Stimulated activated CD8-positive, alpha-beta memory T cell treated with anti-CD3 and anti-CD28 coated beads, Interleukin-4, amount 100 ng/mL, for 24 hours (primary cell): ENCODE results near the gene BMPER.

Source experiments
- DNase-seq: peaks from one replicate; pipeline ENCODE4 v3.0.0-alpha.2; 2020; ENCODE audit warnings: low read depth

BMPER gene

DNA sequence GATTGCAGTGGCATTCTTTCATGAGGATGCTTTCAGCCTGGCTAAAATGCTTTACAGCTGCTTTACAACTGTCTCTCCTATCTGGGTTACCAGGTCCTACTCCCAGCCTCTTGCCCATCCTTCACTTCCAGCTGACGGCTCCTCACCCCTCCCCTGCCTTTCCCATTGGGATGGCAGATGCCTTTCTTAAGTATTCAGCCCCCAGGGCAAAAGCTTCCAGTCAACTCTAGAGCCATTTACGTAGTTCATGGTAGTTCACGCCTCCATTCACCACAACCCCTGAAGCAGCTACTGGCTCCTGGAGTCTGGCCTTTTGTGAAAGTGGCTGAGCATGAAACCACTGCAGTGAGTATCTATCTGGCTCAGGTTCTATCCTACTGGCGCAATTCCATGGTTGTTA, 17.2 kb upstream of the BMPER start:
- no peak for DNase-seq

DNA sequence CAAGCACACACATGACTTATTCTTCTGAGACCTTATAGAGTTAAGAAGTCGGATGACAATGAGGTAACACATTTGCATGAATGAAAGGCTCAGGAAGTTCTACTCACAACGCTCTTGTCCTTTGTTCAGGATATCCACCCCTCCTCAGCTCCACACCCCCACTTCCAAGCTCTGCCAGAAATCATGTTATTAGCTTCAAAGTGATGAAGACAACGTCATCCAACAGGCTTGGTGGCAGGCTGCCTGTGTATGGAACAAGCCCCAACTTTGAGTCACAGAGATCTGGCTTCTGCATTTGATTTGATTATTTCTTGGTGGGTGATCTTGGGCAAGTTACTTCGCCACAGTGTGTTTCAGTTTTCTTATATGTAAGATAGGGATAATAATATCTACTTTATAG, 12.4 kb upstream of the BMPER start:
- DNase-seq, result no peak

DNA sequence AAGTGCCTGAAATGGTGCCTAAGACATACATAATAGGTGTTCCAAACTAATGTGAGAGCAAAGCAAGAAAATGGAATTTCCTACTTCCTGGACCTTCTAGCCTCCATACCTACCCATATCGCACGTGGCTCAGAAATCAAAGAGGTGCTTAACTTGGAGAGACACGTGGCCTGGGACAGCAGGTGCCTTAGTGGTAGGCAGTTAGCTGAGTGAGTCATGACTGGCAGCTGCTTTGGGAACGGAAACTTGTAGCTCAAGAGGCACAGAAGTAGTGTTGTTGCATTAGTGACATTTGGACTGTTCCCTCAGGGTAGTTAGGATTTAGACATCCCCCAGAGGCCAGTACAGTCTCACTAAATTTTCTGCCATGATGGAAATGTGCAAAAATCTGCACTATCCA, 12.0 kb upstream of the BMPER start:
- no peak for DNase-seq

DNA sequence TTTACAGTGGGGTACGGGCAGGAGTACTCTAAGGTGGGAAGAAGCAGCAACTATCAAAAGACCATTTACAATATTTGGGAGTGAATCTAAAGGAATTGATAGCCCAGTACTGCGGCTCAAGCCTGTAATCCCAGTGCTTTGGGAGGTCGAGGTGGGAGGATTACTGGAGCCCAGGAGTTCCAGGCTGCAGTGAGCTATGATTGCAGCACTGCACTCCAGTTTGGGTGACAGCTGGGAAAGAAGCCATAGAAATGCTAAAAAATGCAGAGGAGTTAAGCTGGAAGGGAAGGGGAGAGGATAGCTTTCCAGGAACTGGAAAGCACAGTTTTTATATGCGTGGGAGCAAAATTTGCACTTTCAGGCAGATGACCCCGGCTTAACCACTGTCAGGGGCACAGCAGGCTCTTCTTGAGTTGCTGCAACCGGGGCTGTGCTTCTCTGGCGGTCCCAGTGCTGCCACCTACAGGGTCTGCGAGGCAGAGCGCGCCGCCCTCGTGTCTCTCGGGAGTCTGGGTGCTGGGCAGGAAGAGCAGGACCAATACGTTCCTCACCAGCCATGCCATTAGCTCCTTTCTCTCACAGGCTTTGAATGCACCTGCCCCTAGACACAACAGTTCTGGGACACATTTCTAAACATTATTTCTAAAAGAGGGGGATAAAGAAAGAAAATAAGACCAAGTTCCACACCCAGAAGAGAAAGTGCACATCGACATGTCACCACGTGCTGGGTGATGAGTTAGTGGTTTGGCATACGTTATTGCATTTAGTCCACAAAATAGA, 10.1 kb upstream of the BMPER start:
- DNase-seq, result peak; percentile 64

DNA sequence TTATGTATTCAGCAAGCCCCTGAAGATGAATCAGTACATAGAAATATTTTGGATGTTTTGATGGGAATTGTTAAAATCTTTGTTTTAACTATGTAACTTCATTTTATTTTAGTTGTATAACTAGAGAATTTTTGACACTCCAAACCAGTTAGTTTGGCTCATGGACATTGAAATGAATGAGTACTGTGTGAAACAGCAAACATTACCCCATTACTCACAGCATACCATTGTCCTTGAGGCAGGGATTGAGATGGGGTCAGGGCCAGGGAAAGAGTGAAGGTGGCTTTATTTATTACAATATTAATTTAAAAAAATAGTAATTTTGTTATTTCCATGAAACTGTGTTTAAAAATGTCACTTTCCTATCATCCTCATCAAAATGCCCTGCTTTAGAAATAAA, 4.8 kb upstream of the BMPER start:
- no peak for DNase-seq

DNA sequence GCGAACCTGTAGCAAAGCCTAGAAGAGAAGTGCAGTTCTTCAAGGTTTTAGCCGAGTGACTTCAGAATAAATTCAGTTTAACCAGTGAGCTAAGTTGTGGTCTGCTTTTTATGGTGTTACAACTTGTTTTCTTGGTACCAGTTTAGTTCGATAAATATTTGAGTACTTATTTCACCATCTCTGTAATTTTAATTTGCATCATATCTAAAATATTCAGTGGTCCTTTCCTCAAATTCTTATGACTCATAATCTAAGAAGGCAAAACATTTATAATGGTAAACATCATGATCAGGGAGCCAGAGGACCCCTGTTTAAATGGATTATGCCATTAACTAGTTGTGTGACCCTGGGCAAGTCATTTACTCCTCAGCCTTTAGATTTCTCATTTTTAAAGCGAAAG, 4.1 kb upstream of the BMPER start:
- DNase-seq, result no peak

DNA sequence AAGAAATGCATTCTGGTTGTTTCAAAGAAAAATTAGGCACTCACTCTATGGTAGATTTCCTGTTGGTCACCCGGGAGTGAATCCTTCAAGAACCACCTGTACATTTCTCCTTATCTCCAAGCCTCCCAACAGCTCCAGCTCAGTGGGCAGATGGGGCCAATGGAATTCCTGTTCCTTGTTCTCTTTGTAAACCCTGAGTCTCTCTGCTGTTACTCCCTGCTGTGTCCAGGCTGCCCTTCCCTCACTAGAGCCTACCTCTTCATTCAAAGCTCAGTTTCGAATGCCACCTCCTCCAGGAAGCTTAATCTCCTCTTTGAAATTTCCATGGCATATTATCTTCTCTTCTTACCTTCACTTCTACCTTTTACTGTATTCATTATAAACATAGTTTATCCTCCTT, 3.5 kb upstream of the BMPER start:
- DNase-seq, result no peak

DNA sequence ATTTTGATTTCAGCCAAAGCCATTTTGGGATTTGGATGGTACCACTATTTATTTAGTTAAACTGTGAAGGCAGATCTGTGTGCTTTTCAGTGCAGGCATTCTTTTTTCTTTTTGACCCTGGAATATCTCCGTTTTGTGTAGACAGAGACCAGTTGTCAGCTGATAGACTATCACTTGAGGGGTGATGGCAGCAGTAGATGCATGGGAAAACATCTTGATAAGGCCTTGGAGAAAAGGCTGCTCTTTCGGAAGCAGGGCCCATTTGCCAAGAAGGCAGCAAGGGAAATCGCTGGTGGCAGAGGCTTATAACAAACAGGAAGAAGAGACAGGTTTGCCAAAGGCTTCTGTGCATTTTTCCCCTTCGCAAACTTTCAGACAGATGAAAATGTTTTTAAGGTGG, 2.6 kb upstream of the BMPER start:
- no peak for DNase-seq

DNA sequence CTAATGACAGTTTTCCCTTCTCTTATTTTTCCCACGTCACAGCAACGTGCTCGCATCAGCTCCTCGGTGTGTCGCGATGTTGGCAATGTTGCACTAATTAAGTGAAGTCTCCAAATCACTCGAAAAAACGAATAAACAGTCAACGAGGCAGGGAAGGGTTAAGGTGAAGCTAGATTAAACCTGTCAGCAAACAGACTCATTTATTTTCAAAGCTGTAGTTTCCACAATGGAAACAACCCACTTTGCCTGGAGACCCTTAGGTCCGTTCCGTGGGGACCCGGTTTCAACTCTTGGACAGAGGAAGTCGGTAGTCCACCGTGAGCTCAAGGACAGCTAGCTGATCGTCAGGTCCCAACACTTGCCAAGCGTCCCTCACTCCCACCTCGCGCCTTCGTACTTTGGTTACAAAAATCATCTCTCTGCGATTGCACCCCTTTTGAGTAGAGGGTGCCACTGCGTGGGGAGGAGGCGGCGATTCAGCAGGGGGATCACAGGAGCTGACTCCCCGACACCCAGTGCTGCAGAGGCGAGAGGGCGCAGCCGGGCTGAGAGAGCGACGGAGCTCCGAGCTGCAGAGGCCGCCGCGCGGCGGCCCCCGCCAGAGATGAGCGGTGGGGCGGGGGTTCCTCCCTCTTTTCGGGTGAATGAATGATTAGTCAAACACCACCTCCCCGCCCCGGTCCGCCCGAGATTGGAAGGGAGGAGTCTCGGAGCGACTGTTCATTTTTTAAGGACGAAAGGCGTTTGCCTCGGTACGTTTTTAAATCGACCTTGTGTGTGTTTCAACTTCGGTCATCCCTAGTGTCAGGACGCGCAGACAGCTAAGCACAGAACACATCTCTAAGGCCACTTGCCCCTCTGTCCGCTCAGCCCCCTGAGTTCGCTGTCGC, 1.3 kb upstream of the BMPER start:
- DNase-seq, result no peak

DNA sequence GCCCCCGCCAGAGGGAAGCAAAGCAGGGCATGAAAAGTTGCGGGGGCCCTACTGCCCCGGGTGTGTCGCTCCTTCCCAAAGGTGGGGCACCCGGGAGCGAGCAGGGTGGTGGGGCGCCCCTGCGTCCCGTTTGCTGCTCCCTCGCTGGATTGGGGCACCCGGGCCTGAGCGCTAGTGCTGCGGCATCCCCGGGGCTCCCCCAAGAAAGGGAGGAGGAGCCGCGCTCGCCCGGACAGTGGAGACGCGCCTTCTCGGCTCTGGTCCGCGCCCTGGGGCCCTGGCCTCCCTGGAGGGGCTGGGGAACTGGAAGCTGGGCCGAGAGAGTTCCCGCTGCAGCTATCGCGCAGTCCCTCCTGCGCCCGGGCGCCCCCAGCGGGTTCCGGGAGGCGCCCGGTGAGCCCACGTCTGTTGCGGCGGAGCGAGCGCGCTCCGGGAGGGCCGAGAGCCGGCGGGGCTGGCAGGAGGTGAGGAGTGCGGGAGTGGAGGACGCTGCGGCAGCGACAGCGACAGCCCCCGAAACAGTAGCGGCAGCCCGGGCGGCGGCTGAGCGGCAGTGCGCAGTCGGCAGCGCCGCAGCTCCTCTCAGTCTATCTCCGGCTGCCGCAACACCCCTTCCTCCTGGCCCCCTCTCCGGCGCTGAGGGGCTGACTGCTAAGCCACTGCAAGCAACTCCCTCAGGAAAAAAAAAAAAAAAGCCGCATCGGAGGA, 504 bp upstream of the BMPER start:
- no peak for DNase-seq

DNA sequence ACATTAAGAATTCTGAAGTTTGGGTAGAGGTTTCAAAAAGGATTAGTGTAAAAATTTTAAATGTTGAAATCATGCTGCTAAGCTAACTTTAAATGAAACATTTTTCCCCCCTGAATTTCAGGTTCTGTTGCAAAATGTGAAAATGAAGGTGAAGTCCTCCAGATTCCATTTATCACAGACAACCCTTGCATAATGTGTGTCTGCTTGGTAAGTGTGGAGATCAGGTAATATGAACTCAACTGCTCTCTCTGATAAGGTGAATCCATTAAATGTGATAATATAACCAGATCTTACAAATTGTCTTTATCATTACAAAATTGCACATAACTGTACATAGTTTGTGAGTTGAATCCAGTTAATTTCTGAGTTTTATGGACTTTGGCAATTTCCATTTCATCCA, 1.4 kb downstream of the BMPER start:
- no peak for DNase-seq

DNA sequence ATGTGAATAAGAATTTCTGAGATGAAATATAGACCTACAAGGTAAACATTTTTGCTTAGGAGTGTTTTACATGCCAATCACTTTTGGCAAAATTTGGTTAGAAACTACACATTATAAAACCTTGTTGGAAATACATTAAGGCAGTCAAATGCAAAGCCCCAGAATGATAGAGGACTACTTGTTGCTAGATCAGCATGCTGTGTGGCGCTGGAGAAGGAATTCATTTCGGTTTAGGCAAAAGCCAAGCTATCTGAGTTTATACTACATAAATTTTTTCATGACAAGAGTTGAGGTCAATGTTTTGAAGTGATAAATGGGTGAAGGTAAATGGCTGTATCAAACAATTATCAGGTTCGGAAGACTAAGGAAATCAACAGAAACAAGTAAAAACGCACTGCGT, 2.3 kb downstream of the BMPER start:
- DNase-seq, result no peak

DNA sequence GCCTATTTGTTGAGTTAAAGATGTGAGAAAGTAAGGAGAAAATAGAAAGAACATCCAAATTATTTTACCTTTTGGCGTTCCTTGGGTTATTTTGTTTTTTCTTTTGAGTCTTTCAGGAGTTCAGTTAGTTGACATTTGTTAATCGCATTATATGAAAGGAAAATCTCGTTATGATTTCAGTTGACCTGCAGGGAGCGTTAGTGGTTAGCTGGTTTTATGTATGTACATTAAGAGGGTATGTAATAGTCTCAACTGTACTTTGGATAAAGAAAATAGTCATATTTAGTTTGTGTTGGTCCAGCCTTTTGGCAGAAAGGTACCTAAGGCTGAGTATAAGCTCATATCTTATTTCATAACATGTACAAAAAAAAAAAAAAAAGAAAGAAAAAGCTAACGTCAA, 4.0 kb downstream of the BMPER start:
- DNase-seq, result no peak

DNA sequence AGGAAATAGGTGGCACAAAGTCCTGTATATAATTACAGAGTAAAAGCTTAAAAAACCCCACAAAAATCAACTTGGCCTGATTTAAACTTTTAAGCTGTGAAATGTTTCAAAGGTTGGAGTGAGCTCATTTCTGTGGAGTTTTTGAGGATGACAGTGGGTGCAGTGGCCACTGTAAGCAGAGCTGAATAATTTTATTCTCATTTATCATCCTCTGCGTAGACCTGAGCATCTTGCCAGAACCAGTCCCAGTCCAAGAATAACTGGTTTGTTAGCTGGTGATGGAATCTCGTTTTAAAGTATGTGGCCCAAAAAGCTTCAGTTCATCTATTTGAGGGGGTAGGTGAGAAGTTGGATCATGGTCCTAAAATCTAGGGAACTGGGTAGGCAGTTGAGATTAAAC, 4.4 kb downstream of the BMPER start:
- no peak for DNase-seq

DNA sequence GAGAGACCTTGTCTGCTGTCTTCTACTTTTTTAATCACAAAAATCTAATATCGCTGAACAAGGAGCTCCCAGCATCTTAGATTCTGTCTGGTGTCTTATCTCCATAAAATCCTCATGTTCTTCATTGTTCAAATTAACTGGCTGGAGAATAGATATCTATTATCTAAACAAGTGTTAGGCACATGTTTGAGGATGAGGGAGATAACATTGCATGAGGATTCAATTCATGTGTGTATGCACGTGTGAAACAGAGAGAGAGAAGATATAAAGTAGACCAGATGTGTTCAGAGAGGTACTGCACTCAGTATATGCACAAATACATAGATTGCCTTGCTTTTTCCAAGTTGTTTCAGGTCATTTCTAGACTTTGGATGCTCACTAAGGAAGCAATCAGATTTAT, 5.4 kb downstream of the BMPER start:
- no peak for DNase-seq

DNA sequence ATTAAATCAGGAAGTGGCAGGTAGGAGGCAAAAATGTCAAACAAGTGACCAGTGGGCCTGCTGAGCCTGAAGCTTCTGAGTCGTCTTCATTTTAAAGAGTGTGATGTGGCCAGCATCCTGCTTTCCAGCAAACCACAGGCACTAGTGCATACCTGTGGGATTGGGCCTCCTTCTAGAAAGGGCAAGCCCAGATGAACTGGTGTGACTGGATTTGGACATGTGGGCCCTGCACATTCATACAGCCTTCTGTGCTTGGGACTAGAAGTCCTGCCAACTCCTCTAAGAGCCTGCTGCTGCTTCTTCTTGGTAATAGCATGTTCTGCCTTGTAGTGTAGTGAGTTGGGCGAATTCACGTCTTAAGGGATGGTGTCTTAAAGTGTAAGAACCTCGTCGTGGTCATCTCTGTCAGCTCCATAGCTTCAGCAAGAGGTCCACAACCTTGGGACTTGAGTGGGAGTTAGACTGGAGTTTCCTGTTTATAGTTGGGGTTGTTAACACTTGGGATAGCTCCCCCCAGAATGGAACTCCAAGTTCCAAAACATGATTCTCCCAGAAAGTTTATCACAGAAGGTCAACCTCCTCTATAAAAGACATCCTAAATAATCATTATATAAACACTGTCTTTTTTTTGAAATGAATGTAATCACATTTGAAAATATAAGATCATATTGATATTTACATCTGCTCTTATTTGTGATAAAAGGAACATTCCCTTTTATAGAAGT, 11.2 kb downstream of the BMPER start:
- DNase-seq, result no peak

DNA sequence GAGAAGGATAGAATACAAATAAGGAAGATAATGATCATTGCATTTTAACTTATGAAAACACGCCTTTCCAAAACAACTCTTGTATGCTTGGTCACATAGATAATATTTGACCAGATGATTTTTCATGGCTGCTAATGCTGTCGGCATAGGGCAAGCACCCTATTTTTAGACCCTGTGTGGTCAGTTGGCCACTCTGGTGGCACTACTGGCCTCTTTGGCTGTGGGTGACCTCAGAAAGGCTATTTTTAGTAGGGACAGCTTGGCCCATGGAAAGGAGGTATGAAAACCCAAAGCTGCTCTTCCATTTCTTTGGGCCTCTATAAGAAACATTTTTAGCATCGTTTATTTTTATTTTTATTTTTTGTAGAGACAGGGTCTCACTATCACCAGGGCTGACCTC, 12.3 kb downstream of the BMPER start:
- no peak for DNase-seq

DNA sequence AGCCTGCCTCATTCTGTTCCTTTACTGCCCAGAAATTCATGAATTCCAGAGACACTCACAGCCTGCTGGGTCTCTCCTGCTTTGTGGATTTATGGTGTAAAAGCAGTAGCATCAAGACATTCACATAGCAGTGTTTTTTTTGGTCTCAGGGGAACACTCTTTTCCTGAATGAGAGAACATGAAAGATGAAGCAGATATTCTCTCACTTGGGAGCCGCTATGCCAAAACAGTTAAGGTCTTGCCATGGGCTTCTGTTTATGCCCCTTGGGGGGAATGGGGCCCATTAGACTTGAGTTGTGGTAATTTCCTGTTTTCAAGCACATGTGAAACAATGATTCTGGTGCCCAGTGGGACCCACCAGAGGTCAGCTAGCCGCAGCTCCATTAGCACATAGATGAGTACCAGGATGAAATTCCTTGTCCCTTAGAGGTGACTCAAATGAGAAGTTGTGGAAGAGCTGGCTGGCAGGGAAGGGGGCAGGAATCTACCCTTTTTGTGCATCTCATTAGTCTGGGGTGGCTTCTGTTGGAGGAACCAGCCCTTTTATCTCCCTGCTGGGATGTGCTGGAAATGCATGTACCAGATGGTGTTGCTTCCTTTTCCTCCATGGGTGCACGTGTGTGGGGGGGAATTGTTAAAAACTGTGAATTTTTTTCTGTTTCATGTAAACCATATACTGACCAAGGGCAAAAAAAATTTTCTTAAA, 13.3 kb downstream of the BMPER start:
- no peak for DNase-seq

DNA sequence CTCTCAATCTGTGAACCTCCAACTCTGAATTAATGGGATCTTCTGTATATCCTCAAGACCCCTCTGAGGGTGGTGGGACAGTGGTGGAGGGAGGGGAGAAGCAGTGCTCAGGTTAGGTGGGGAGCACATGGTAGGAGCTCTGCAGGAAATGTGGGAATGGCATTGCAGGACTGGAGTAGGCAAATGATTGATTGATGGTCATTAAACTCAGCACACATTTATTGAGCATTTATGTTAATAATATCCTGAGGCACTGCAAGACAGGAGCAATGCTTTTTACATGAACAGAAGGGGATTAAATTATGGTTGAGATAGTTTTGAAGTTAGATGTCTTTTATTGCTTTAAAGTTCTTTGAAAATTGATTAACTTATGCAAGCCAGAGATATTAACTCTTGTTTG, 14.1 kb downstream of the BMPER start:
- no peak for DNase-seq

DNA sequence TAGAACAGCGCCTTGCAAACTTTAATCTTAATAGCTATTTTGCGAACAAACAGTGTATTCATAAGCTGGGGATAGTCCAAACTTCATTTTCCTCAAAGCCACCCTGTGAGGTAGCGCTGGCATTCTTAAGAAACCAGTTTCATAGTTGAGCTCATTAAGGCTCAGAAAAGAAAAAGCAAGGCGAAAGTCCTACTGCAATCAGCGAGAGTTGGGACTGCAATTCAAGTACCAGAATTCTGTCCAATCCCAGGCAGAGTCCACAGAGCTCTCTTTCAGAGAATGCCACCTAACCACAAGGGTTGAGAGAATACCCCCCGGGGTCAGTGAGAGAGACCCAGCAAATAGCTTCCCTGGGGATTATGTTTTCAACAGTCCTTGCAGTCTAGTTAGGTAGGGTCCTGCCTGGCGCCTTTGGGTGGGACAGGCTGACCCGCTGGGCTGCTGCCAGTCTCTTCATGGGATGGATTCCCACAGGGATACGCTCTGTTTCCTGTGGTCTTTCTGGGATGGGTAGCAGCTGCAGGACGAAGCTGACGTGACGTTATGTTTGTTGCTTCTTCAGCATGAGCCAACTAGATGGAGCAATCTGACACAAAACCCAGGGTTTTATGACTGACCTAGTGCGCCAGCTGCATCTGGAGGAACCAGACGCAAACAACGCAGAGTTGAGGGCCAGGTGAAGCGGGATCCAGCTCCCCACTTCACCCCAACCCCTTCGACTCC, 16.0 kb downstream of the BMPER start:
- no peak for DNase-seq

DNA sequence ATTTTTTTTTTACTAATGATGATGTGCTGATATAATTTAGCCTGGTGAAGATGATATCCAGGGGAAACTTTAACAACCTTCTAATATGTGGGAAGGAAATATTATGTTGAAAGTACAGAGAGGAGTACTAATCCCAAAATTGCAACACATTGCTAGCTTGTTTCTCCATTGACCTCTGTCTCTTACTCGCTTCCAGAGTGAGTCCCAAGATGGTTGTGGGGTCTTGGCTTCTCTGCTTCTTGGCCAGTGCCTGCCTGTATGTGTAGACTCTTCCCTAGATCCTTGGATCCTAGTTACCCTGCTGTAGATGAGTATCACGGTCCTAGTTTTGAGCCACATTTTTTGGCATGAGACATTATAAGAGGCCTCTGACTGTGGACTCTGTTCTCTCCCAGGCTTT, 17.5 kb downstream of the BMPER start:
- DNase-seq, result no peak
